Measurements from ENCODE around the gene RRP9.

The RRP9 gene

GRCh38 chr3:51955893-51956770, 14.4 kb upstream of the RRP9 start:
- no peak for DNase-seq (ENCODE audit: low read depth)

DNA sequence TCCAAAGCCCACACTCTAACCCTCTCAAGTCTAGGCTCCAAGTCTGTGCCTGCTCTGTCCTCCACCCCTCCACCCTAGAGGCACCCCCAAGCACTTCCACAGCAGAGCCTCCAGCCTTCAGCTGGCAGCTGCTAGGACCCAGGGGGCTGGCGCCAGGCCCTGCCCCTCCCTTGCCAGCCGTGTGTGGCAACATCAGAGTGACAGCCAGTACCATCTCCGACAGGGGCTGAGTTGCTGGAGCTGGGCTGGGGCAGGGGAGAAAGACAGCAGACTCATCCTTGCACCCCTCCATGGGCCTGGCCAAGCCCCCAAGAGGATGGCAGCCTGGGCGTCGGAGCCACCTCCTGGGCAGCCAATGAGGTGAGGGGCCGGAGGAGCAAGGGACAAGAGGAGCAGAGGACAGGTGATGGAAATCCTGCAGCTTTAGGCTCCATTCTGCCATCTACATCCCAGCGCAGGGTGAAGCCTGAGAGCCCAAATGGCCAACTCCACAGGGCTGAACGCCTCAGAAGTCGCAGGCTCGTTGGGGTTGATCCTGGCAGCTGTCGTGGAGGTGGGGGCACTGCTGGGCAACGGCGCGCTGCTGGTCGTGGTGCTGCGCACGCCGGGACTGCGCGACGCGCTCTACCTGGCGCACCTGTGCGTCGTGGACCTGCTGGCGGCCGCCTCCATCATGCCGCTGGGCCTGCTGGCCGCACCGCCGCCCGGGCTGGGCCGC, 13.6 kb upstream of the RRP9 start, which contains the start of gene GPR62:
TSS of gene GPR62 (plus strand) at position 207 of the 718 bp plus-strand sequence. CDS start at position 479, 272 bp downstream.
- DNase-seq (ENCODE audit: low read depth) = no peak

- no peak for DNase-seq (ENCODE audit: low read depth)
These were observed 13.0 kb upstream of the RRP9 start for GRCh38 chr3:51954713-51955112.

DNA sequence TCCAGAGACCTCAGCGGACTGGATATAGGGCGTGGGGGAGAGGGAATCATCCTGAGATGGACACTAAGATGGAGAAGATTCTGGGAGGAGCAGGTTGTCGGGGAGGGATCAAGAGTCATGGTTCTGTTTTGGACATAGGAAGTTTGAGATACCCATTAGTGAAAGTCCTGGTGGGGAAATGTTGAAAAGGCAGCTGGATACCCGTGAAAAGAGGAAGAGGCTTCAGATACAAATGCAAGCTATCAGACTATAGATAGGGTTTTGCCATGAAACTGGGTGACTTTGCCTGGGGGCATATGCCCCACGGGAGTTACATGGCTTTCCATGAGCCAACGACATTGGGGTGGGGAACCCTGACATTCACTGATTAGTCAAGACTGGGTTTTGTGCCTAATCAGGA, 12.4 kb upstream of the RRP9 start:
- no peak for DNase-seq (ENCODE audit: low read depth)

GRCh38 chr3:51953445-51953844, 11.7 kb upstream of the RRP9 start:
- no peak for DNase-seq (ENCODE audit: low read depth)

DNA sequence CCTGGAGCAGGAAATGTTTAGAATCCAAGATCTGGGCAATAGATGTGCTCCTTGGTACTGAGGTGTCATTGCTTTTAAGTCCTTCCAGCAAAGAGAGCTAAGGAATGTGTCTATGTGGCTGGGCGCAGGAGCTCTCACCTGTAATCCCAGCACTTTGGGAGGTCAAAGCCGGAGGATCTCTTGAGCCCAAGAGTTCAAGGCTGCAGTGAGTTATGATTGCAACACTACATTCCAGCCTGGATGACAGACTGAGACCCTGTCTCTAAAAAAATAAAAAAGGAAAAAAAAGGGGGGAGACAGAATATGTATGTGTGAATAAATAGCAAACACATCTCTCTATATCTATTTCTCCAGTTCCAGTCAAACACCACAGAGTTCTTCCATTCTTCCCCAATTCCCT, 9.2 kb upstream of the RRP9 start:
- no peak for DNase-seq (ENCODE audit: low read depth)

GRCh38 chr3:51949121-51949520, 7.4 kb upstream of the RRP9 start:
- no peak for DNase-seq (ENCODE audit: low read depth)

DNA sequence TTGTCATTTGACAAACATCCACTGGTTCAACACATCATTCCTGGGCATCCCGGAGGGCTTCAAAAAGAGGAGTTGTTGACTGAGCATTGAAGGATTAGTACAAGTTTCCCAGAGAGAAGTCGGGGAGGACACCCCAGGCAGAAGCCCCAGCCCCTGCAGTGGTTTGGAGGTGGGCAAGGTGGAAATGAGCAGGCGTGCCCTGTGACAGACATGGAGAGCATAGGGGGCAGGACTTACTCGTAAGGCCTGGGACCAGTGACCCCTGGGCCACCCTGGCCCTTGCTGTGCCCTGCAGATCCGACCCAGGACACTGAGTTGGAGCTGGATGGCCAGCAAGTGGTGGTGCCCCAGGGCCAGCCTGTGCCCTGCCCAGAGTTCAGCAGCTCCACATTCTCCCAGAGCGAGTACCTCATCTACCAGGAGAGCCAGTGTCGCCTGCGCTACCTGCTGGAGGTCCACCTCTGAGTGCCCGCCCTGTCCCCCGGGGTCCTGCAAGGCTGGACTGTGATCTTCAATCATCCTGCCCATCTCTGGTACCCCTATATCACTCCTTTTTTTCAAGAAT, 6.4 kb upstream of the RRP9 start:
- DNase-seq (ENCODE audit: low read depth) = no peak

GRCh38 chr3:51947215-51947900, 5.7 kb upstream of the RRP9 start:
- no peak for DNase-seq (ENCODE audit: low read depth)

DNA sequence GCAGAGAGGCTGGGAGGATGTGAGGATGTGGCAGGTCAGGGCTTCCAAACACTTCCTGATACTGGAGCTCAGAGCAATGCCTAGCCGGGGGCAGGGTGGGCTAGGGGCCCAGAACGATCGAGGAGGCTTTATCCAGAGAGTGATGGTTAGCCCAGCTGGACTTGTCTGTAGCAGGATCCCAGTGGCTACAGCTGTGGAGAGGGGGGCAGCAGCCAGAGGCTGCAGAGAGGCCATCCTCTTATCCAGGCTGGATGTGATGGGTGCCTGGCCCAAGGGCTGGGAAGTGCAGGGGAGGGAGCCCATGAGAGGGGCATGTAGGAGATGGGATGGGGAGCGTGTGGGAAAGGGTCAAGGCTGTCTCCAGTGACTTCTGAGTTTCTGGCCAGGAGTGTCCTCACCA, 5.1 kb upstream of the RRP9 start:
- no peak for DNase-seq (ENCODE audit: low read depth)

- DNase-seq (ENCODE audit: low read depth) = no peak
These were observed 4.4 kb upstream of the RRP9 start for GRCh38 chr3:51945926-51946705.

DNA sequence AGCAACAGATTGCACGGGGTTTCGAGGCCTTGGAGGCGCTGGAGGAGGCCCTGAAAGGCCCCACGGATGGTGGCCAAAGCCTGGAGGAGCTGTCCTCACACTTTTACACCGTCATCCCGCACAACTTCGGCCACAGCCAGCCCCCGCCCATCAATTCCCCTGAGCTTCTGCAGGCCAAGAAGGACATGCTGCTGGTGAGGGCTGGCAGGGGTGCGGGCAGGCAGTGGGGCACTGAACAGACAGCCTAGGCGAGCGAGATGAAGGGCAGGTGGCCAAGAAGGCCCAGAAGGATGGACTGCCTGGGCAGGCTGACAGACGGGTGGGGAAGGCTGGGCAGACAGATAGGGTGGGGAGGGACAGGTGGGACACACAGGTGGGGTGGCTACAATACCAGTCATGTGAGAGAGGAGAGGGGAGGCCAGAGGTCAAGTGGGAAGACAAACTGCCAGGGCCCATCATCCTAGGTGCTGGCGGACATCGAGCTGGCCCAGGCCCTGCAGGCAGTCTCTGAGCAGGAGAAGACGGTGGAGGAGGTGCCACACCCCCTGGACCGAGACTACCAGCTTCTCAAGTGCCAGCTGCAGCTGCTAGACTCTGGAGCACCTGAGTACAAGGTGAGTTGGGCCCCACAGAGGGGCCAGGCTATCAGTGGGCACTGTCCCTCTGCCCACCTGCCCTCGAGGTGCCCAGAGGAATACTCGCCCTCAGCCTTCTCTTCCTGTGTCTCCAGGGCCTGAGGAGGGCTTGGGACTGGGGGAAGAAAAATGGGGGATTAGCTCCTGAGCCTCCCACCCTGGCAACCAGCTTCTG, 3.5 kb upstream of the RRP9 start:
- no peak for DNase-seq (ENCODE audit: low read depth)

DNA sequence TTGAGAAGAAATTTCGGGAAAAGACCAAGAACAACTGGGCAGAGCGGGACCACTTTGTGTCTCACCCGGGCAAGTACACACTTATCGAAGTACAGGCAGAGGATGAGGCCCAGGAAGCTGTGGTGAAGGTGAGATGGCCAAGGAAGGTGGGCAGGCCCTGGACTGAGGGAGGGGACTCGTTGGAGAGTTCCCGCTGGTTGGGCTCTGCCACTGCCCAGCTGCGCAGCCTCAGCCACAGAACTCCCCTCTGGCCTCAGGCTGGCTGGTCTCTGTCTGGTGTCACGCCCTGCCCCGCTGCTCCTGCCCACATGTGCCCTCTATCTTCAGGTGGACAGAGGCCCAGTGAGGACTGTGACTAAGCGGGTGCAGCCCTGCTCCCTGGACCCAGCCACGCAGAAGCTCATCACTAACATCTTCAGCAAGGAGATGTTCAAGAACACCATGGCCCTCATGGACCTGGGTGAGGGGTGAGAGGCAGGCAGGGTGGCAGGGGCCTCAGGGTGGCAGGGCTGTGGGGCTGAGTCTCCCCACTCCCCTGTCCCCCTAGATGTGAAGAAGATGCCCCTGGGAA, 2.8 kb upstream of the RRP9 start:
- DNase-seq (ENCODE audit: low read depth) = no peak

DNA sequence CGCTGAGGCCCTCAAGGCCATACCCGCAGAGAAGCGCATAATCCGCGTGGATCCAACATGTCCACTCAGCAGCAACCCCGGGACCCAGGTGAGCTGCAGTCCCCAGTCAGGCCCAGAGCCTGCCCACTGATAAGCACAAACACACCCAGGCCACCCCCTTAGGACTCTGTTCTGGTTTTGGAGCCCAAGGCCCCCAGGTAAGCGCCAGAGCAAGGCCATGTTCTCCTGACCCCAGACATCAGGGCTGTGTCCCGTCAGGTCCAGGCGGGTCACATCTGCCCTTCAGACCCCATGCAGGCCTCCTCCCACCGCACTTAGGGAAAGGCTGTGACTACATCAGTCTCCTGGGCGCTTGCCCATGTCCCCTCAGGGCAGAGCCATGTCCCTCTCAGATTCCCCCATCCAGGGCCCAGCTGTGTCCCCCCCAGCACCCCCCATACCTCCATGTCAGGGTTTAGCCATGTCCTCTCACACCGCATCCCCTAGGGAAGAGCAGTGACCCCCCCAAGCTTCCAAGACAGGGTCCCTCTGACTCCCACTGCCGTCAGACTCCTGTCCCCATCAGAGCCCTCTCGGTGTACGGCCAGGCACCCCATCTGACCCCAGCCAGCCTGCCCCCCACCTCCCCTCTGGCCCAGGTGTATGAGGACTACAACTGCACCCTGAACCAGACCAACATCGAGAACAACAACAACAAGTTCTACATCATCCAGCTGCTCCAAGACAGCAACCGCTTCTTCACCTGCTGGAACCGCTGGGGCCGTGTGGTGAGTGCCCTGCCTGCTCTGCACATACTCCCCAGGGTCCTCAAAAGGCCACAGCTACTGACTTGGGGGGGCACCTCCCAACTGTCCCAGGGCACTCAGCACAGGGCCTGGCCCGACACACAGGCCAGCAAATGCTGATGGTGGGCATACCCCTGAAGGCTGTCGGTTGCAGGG, 2.0 kb upstream of the RRP9 start:
- DNase-seq (ENCODE audit: low read depth) = no peak

- peak; percentile 42 for DNase-seq (ENCODE audit: low read depth)
These were observed 1.1 kb upstream of the RRP9 start for GRCh38 chr3:51942603-51943450.

GRCh38 chr3:51941463-51941797, 274 bp downstream of the RRP9 start:
- no peak for DNase-seq (ENCODE audit: low read depth)

DNA sequence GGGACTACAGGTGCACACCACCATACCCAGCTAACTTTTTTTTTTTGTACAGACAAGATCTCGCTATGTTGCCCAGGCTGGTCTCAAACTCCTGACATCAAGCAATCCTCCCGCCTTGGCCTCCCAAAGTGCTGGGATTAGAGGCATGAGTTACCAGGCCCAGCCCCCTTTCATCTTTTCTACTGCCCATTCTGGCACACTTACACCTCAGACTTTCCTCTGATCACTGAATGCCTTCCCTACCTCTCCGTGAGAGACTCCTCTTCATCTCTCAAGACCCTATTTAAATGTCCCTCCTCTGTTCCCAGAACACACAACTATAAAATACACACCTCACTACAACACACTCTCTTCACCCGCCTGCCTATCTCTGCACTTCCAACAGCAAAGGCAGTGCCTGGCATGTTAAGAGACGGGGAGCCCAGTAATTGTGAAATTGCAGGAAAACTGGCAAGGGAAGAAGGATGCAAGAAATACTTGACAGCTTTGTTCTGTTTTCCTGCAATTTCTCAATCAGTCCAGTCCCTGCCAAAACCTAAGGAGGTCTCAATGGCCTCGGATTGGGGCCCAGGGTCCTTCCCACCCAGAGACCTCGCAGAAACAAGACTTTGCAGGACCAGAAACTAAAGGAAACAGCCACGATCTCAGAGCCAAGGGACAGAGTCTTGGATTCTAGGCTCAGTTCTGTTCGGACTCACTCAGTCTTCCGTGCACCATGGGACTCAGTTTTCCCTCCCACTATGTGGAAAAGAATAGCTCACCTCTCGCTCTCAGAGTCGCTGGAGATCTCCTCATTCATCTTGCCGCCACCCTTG, 849 bp downstream of the RRP9 start:
- no peak for DNase-seq (ENCODE audit: low read depth)

All from activated T-cell treated with anti-CD3 and anti-CD28 coated beads for 1 hour (primary cell).